GM21786 (cell line): ENCODE data around the gene EEF1AKMT1.
A peak's percentile ranks its signal among the peaks of the same experiment; 100 is the strongest.

Experiments
- ATAC-seq: cut with Tn5 transposase; IDR thresholded peaks from one replicate; pipeline ENCODE4 v1.9.1; 2021; ENCODE audit not compliant: unreplicated experiment

EEF1AKMT1 gene

GRCh38 chr13:20773194-20774080, at the start of gene EEF1AKMT1:
EEF1AKMT1 (minus strand) TSS chr13:20773961; CDS start chr13:20757598, 16,363 bp downstream.
- ATAC-seq: peak; percentile 82

DNA sequence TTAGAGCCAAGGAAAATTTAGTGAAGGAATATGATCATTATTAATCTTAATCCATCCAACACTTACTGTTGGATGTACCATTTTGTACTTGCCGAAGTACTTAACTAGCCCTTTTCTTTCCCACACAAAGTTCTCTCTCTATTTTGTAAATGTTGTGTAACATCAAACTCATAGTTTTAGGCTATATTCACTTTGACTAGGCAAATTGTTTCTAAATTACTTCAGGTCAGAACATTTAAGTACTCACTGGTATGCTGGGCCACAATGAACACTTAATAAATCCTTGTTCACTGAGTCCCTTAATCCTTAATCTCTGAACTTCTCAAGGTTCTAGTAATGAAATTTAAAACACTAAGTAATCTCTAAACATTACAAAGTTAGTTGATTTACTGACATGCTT, 49.3 kb upstream of the EEF1AKMT1 start:
- ATAC-seq: no peak

- no peak for ATAC-seq
Measured at GRCh38 chr13:20822406-20822805, 48.6 kb upstream of the EEF1AKMT1 start.

- no peak for ATAC-seq
Measured at GRCh38 chr13:20819715-20820114, 46.0 kb upstream of the EEF1AKMT1 start.

DNA sequence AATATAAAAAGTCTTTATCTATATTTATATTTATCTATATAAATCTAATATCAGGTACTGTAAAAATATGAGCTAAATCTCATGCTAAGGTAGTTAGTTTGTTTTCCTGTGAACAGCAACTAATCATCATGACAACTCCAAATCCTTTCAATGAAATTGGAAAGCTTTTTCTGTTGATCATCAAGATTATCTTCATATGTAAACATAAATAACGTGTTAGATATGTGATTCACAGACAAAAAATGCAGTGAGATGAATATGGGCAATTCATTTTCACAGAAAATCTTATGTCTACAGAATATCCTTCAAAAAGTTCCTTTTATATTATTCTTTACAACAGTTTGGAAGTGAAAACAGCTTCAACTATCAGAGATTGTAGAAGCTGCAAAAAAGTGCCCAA, 41.7 kb upstream of the EEF1AKMT1 start:
- no peak for ATAC-seq

DNA sequence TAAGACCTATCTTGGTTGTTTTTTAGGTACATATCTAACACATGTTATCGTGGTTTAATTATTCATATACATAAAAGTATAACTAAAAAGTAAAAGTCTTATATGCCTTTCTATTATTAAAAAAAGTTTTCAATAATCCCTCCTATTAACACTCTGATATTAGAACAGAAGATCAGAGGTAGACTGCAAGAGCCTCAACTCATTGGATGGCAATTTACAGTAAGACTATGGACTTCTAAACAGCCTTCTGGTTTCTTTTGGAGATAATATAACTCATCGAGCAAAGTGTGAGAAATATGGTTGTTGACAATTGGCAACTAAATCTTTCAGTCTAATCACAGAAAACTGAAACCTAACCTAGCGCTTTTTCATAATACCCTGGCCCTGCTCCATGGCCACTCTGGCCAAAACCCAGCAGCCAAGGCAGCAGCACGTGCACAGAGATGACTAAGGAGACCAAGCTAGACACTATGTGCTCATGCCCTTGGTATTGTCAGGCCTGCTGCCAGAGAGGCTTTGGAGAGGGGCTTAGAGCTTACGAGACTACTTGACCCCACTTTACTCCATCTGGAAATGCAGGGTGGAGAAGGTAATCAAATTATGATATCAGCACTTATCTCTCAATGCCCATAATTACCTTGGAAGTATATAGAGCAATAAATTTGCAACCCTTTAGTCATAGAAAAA, 40.6 kb upstream of the EEF1AKMT1 start:
- ATAC-seq: no peak

GRCh38 chr13:20812890-20813289, 39.1 kb upstream of the EEF1AKMT1 start:
- no peak for ATAC-seq

DNA sequence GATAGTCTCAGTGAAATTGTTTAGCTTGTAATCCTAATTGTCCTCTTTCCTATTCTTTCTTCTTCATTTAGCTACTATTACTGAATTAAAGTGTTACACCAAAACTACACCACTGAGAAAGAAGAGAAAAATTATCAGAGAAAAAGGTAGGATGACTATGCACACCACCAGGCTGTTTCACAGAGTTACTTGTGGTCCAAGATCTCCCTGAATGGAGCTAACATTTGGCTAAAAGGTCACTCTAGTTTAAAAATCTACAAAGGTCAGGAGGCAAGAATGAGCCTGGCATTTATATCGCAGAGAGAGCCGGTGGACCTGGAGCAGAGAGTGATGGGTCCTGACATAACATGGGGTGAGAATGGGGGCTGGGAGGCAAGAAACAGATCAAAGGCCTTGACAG, 37.0 kb upstream of the EEF1AKMT1 start:
- no peak for ATAC-seq

- ATAC-seq: no peak
Measured at GRCh38 chr13:20808874-20809273, 35.1 kb upstream of the EEF1AKMT1 start.

DNA sequence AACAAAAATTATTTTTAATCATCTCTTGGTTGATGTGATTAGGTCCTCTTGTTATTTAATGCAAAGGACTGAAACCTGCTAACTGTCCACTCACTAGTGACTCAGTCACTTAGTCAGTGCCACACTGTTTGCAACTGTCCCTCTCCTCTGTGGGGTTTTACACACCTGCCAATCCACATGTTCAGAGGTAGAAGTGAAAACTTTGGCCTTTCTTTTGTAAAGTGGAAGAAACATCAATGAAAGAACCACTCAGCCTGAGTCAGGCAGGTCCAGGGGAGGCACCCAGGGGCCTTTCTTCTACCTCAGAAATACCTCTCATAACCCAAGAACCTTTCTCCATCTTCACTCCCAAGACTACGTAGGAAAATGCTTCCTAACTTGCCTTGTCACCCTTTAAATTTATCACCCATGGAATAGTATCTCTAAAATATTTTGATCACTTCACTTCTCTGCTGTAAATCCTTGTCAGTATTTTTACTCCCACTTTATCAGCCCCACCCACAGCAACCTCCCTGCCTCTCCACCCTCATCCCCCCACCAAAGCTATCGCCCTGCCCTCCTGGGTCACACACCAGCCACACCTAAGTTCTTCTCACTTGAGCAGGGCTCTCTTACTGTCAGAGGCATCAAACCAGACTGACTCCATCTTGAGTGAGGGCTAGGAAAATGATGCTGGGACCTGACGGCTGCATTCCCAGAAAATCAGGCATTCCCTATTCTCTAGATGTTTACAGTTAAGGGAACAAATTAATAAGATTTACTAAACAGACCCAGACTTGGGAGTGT, 29.6 kb upstream of the EEF1AKMT1 start:
- ATAC-seq: no peak

- no peak for ATAC-seq
Measured at GRCh38 chr13:20801707-20802106, 27.9 kb upstream of the EEF1AKMT1 start.

GRCh38 chr13:20799726-20800416, 26.1 kb upstream of the EEF1AKMT1 start:
- ATAC-seq: no peak

GRCh38 chr13:20798027-20798426, 24.3 kb upstream of the EEF1AKMT1 start:
- ATAC-seq: no peak

GRCh38 chr13:20796791-20797508, 23.2 kb upstream of the EEF1AKMT1 start:
- ATAC-seq: no peak

DNA sequence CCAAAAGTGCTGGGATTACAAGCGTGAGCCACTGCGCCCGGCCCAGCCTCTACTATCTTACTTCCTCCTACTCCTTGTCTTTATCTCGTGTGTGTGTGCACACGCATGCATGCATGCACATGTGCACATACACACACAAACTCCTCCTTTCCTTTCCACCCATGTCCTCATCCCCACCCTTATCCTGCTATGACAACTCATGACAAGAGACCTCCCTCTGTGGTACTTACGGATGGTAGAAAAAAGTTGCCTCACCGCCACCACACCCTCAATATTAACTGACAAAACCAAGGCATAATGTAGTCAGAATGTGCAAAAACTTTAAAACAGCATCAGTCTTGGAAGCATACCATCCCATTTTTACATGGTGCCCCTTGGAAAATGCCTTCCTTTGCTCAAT, 15.9 kb upstream of the EEF1AKMT1 start:
- no peak for ATAC-seq

GRCh38 chr13:20788312-20788711, 14.6 kb upstream of the EEF1AKMT1 start:
- ATAC-seq: no peak

DNA sequence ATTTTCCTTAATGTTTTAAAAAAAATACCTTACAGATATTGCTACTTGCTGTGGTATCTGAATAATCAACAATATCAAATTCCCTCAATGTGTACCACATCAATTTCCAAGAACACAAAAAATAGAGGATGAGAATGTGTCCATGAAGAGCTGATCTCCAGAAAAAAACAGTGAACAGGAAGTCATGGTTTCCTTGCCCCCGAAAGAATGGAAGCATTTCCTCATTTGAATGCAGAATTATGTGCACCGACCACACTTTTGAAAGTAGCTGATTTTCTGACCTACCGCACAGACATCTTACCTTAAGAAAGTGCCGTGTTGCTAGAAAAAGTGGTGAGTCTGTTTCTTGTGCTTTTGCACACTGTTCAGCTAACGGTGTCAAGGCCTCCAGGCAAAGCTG, 13.4 kb upstream of the EEF1AKMT1 start:
- ATAC-seq: no peak

DNA sequence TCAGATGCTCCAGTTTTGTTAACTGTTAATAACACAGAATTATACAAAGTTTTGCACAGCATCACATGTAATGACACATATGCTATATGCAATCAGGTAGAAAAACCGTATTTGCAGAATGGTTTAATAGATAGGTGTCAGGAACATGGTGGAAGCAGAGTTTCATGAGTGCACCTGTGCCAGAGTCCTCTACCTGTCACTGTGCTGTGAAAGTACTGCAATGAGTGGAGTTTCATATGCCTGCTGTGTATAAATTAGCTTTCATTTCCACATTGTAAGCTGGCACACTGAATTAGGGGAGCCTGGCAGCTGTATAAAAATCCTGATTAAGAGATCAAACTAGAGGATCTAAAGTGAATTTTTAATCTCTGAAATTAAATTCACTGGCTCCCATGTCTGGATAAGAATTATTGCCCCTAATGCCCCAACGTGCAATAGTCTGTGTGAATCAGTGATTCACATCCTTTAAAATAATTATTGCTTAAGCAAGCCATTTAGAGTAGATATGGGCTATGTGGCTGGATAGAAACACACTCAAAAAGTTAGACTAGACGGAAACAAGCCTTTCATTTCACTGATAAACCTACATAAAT, 8.5 kb upstream of the EEF1AKMT1 start:
- ATAC-seq: peak; percentile 75

DNA sequence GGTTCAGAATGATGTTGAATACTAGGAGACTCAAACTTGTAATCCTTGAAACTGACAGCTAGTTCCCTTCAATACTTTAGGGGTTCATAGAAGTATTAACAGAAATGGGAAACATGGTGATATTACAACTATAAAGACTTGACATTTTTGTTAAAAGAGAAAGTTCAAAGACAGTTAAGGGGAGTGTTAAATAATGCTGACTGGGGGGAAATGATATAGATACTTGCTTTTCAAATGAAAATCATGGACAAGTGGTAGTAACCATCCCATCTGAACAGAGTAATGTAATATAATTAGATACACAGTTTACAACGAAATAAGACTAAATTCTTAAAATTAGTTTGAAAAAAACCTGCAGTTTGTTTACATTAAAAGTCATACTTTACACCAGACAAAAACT, 6.6 kb upstream of the EEF1AKMT1 start:
- no peak for ATAC-seq

DNA sequence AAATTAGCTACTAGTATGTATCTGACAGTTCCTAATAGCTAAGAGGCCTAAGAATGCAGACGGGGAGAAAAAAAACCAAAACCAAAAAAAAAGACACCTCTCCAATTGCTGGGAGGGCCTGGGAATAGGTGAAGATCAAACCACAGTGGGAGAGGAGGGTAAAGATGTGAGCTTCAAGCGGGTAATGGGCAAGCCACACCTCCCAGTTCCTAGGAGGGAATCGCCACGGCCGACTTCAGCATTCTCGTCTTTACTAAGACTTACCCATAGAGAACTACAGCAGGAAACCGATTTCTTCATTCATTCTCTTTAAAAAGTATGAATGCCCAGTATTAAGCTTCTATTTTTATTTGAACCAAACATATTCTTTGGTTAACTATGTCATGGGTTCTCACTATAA, 5.6 kb upstream of the EEF1AKMT1 start:
- ATAC-seq: no peak
